GM21447 (cell line): ENCODE measurements around the gene SNAPC2.
A peak's percentile ranks its signal among the peaks of the same experiment; 100 is the strongest.
"Not testable (repeated sequence)": the region's sequence is repeated elsewhere in the genome, so short reads cannot be mapped to it uniquely, and the experiment has no call there.

Source experiments
- ATAC-seq: cut with Tn5 transposase; IDR thresholded peaks from one replicate; pipeline ENCODE4 v1.9.1; 2021; ENCODE audit not compliant: unreplicated experiment

The SNAPC2 gene

DNA sequence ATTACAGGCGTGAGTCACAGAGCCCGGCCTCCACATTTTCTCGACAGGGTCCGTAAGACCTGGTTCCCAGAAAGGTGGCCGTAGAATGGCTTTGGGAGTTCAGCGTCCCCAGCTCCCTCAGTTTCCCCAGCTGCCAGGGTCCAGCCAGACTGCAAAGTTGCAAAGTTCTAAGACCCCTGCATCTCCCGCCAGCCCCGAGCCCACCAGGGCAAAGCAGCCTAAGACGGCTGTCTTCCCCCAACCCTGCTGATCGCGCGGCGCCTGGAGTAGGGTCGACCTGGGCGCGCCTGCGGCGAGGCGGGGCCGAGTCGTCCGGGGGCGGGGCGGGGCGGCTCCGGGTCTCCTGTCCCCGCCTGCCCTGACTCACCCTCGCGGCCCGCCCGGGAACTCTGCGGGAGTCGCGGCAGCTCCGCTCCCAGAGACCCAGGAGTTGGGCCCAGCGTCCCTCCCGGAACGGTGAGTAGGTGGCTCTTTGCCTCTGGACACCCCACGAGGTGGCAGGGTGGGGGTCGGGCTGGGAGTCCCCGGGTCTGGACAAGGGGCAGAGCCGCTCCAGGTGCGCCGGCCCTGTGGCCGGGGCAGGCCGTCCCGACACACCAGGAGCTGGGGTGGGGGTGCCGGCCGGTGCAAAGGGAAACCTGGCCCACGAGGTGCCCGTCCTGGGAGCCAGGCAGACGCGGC is 31.9 kb upstream of the SNAPC2 start, which contains the start of gene LRRC8E:
Gene LRRC8E, plus strand, starts transcription at position 366 of the 681 bp plus-strand sequence. CDS start 7,094 bp downstream, outside the sequence.
- ATAC-seq: no peak

DNA sequence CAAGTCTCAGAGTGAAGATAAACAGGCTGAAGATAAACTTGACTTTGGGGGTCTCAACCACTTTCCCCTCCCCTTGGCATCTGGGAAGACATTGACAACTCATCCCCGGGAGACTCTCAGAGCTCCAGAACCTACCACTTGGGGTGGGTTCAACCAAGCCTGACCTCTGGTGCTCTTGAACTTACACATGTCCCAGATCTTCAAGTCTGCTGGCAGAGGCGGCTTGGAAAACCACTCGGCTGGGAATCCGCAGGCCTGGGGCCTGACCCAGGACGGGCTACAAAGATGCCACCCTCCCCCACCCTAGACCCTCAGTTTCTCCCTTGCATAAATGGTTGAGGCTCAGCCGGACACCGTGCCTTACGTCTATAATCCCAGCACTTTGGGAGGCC is 31.3 kb upstream of the SNAPC2 start:
- no peak for ATAC-seq

DNA sequence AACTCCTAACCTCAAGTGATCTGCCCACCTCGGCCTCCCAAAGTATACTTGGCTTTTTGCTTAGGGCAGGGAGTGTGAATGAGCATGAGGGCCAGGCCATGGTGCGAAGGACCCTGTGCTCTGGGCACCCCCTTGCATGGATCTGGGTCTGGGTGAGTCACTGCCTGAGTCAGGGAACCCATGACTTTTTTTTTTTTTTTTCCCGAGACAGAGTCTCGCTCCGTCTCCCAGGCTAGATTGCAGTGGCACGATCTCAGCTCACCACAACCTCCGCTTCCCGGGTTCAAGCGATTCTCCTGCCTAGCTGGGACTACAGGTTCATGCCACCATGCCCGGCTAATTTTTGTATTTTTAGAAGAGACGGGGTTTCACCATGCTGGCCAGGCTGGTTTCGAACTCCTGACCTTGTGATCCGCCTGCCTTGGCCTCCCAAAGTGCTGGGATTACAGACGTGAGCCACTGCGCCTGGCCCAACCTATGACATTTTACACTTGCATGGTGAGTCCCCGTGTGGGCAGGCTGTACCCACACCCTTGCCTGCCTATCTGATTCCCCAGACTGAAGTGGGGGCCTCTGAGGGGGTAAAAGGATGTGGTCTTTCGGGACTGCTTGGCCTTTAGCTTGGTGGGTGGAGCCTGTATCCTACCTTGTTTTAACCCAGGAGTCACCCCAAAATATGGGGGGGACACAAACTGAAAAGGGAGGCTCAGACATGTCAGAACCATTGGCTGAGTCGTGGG is 26.6 kb upstream of the SNAPC2 start:
- not testable (repeated sequence) for ATAC-seq

DNA sequence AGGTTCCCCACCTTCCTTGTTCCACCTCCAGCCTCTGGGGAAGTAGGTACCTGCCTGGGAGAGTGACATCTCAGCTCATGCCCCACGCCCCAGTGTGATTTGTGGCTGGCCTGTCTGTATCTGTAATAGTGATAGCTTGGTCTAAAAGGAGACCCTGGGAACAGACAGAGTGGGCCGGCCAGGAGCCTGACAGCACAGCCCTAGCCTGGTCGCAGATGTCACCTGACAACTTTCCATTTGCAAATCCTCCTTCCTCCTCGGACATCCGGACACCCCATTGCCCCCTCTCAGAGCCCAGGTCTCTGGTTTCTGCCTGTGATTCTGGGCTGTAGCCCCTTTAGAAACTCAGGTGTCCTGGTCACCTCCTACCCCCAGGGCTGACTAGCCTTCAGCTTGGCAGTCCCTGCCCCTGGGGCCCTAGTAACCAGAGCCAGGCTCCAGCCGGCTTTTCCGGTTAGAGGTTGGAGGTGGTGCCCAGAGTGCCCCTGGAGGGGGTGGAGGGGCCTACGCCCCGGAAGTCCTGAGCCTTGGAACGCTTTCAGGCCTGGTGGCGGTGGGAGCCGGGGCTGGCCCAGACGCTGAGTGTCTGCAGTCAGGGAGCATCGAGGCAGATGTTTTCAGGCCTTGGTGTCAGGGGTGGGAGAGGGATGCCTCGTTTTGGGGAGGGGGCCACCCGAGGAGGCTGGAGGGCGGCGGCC is 25.4 kb upstream of the SNAPC2 start:
- ATAC-seq: no peak

DNA sequence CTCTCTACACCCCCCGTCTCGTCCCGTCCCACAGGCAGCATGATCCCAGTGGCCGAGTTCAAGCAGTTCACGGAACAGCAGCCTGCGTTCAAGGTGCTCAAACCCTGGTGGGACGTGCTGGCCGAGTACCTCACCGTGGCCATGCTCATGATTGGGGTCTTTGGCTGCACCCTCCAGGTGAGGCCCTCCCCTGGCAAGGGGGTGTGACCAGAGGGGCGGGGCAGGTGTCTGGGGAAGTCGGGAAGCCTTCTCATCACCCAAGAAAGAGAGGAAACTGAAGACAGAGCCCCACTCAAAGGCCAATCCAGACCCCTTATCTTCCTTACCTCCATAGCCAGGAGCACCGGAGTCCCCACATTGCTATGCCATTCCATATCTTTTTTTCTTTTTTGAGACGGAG is 24.6 kb upstream of the SNAPC2 start:
- no peak for ATAC-seq

DNA sequence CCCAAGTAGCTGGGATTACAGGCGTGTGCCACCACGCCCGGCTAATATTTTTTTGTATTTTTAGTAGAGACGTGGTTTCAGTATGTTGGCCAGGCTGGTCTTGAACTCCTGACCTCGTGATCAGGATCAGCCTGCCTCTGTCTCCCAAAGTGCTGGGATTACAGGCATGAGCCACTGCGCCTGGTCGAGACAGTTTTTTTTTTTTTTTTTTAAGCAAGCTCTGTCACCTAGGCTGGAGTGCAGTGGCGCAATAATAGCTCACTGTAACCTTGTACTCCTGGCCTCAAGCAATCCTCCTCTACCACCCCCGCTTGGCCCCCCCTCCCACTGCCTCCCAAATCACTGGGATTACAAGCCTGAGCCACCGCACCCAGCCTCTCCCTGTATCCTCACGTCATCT is 22.8 kb upstream of the SNAPC2 start:
- no peak for ATAC-seq

DNA sequence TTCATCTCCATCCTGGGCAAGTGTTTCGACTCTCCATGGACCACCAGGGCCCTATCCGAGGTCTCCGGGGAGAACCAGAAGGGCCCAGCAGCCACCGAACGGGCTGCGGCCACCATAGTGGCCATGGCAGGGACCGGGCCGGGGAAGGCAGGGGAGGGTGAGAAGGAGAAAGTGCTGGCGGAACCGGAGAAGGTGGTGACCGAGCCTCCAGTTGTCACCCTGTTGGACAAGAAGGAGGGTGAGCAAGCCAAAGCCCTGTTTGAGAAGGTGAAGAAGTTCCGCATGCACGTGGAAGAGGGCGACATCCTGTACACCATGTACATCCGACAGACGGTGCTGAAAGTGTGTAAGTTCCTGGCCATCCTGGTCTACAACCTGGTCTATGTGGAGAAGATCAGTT is 21.2 kb upstream of the SNAPC2 start:
- ATAC-seq: no peak

DNA sequence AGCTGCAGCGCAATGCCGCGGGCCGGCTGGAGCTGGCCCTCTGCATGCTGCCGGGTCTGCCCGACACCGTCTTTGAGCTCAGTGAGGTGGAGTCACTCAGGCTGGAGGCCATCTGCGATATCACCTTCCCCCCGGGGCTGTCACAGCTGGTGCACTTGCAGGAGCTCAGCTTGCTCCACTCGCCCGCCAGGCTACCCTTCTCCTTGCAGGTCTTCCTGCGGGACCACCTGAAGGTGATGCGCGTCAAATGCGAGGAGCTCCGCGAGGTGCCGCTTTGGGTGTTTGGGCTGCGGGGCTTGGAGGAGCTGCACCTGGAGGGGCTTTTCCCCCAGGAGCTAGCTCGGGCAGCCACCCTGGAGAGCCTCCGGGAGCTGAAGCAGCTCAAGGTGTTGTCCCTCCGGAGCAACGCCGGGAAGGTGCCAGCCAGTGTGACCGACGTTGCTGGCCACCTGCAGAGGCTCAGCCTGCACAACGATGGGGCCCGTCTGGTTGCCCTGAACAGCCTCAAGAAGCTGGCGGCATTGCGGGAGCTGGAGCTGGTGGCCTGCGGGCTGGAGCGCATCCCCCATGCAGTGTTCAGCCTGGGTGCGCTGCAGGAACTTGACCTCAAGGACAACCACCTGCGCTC is 20.3 kb upstream of the SNAPC2 start:
- ATAC-seq: no peak

DNA sequence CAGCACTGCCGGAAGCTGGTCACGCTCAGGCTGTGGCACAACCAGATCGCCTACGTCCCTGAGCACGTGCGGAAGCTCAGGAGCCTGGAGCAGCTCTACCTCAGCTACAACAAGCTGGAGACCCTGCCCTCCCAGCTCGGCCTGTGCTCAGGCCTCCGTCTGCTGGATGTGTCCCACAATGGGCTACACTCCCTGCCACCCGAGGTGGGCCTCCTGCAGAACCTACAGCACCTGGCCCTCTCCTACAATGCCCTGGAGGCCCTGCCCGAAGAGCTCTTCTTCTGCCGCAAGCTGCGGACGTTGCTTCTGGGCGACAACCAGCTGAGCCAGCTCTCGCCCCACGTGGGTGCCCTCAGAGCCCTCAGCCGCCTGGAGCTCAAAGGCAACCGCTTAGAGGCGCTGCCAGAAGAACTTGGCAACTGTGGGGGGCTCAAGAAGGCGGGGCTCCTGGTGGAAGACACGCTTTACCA is 19.7 kb upstream of the SNAPC2 start:
- ATAC-seq: no peak

DNA sequence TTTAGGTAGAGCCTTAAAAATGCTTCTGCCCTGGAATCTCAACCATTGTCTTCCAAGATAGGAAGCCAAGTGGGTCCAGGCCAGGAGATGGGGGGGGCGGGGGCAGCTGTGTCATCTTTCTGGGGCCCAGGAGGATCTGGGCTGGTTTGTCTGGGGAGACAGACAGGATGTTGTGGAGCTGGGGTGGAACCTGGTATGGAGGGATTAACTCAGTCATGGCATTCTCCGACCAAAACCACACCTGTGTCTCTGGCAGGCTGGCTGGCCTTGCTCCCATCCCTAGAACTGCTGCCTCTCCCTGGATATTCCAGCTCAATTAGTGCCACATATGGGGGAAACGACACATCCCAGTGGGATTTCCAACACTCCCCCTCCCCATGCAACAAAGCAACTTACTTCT is 19.2 kb upstream of the SNAPC2 start:
- ATAC-seq: no peak

DNA sequence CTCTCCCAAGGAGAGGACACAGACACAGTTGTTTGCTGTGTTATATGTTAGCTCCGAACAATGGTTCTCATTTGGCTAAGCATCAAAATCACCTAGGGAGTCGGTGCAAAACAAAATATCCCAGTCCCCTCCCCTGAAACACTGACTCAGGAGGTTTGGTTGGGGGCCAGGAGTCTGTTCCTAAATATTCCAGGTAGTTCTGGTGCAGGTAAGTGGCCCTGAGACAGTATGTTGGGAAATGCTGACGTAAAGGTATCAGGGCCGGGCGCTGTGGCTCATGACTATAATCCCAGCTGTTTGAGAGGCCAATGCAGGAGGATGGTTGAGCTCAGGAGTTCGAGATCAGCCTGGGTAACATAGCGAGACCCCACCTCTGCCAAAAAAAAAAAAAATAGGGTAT is 18.8 kb upstream of the SNAPC2 start:
- no peak for ATAC-seq

DNA sequence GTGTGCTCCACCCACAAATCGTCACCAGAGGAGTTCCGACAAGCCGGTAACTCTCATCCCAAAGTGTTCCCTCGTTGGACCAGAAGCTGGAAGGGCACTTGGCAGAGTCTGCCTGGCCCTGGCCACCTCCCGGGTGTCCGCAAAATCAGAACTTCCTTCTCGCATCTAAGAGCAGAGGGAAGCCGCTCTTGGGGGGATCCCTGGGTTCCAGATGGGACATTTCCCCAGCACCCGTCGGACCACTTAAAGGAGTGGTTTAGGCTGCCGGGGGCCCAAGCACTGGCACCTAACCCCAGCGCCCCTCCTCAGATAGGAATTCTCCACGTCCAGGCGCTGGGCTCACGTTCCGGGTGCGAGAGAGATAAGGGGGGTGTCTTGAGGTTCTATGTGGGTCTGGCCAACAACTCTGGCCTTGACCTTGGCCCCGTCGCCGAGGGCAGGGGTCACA is 17.3 kb upstream of the SNAPC2 start:
- no peak for ATAC-seq

DNA sequence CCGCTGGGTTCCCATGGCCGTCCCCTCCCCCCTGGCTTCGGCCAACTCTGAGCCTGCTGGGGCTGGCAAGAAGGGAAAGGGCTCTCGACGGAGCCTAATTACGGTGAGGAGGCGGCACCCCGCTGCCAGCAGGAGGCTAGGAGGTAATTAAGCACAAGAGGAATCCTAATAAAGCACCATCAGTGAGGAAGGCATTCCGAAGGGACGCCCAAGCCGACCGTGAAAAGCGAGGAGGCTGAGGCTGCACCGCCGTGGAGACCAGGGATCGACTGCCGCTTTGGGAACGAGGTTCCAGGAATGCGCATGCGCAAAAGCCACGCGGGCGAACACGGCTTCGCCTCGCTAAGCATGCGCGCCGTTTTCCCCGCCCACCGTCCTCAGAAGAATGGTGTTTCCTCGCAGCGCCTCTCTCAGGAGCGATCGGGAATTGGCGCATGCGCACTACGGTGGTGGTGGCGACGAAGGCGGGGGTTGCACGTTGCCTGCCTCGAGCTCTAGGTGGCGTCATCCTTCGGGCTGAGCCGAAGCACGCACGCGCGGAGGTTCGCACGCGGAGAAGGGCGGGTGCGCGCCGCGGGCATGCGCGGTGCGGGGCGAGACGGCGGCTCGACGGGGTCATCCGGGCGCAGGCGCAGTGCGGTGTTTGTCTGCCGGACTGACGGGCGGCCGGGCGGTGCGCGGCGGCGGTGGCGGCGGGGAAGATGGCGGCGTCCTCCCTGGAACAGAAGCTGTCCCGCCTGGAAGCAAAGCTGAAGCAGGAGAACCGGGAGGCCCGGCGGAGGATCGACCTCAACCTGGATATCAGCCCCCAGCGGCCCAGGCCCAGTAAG is 16.7 kb upstream of the SNAPC2 start, which contains the start of gene MAP2K7:
Gene MAP2K7, plus strand, starts transcription at position 634 of the 830 bp plus-strand sequence. Its CDS starts 68 bp downstream, at position 702.
- ATAC-seq: peak; percentile 74

DNA sequence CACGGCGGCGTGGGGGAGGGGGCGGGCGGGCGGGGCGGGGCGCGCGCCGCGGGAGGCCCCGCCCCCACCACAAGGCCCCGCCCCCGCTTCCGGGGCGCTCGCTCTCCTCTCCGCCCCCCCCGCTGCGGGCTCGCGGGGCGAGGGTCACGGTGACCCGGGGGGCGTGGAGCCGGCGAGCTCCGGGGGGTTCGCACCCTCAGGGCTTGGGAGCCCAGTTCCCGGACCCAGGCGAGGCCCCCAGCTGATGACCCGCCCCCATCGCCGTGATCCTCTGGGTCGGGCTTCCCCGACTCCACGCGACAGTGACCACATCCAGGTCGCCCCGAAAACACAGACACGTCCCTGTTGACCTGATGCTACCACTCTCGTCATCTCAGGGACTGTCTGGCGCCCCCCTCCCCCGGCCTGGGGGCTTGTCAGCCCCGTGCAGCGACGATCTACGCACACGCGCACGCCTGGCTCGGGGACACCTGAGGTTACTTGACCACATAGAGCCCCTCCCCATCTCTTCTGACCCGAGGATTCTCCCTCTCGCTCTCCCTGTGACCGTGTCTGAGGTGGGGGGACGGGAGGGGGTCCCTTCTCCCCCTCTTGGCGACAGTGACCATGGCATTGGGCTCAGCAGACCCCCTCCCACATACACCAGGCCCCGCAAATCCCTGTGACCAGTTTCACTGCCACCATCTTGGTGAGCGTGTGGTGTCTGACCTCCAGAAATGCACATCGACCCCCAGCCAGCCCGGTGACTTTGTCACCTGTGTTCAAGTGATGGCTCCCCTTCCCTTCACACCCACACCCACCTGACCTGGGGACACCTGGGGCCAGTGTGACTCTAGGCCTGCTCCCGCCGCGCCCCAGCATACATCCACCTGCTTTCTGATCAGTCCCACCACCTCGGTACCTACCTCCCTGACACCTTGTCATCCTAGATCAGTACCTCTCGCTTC is 15.8 kb upstream of the SNAPC2 start:
- peak; percentile 33 for ATAC-seq

DNA sequence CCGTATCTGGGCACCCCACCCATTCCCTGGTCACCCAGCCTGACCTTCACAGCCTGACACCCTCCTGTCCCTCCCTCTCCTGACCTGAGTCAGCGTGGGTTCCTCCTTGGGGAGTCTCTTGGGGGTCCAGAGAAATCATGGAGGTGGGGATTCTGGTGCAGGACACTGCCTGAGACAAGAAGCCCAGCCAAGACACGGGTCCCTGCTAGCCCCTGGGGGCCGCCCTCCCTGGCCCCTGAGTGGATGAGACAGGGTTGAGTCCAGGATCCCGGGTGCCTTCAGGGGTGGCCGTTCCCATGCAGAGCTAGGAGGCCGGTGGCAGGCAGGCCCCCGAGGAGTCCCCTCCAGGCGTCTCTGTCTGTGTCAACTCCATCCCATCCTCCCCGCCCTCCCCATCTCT is 14.9 kb upstream of the SNAPC2 start:
- ATAC-seq: no peak

DNA sequence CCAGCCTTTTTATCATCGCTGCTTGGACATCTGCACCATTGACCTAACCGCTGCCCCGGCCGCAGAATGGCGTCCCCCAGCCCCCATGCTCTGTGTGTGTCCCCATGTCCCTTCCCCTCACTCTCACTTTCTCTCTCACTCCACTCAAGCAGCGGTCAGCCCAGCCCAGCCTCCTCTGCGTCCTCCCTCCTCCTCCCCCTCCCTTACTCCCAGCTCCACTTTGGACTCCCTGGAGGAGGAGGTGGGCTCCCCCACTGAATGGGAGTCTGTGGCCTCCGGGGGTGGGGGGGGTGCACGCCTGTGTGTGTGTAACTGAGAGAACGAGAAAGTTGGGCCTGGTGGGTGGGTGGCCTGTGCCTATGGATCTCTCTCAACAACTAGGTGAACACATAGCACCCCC is 14.3 kb upstream of the SNAPC2 start:
- no peak for ATAC-seq

DNA sequence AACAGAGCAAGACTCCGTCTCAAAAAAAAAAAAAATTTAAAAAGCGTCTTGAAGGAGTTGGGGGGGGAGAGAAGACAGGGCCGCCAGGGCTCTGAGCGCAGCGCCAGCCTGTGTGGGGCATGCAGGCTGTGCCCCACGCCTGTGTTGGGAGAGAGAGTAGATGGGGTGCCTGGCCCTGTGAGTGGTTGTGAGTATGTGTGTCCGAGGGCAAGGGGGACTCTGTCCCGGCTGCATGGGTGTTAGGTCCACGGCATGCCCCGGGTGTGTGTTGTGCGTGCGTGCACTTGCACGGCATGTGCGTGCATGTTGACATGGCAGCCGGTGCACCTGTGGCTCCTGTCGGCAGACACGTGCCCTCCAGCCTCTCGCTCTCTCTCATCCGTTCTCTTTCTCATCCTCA is 13.0 kb upstream of the SNAPC2 start:
- ATAC-seq: no peak

DNA sequence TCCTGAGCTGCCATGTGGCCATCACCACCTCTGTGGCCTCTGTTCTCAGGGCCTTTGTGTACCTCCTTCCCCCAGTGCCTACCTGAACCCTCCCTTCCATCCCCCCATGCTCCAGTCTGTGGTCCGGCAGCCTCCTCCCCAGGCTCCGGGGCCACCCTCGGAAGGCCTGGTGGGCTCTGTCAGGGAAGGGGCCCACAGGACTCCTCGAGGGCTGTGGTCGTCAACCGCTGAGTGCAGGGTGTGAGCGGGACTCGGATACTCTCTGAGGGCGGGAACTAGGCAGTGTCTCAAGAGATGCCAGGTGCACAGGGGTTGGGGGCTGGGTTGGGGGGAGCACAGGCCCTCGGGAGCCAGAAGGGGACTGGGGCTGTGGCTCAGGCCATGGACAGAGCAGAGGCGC is 12.6 kb upstream of the SNAPC2 start:
- ATAC-seq: no peak

DNA sequence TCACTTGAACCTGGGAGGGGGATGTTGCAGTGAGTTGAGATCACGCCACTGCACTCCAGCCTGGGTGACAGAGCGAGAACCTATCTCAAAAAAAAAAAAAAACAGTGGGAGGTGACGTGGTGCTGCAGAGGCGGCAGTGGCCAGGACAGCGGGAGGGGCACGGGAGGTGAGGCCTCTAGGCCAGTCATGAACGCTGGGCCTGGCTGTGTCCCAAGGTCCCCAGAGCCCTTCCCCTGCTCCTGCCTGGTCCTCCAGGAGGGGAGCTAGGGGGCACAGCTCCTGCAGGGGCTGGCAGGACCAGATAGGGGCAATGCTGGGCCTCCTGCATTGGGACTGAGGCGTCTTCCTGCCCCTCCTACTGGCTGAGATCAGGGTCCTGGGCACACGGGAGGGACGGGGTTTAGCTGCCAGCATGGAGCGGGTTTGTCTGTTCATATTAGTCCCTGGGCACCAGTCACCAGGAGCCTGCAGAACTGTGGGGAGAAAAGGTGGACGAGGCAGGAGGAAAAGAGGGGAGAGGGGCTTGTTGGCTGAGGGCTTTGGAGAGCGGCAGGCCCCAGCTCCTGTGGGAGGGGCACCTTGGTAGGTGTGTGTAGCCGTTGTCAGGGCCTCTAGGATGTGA is 11.9 kb upstream of the SNAPC2 start:
- no peak for ATAC-seq
